Spleen (tissue), 7 donors: ENCODE results near the gene FOXO3.

ENCODE experiments used
- POLR2A ChIP-seq, 3 donors: fragments of 450-650 bp; IDR thresholded peaks; one replicate each; pipeline ENCODE4 v1.5.1; 2017; ENCODE audit warnings: antibody characterized with exemption in 3 of 3, mild to moderate bottlenecking in 1 of 3
- POLR2AphosphoS5 ChIP-seq, 3 donors: sonication (generic); formaldehyde crosslinking; IDR thresholded peaks; one replicate each; pipeline ENCODE4 v1.5.1; 2017; ENCODE audit warnings: antibody characterized with exemption in 3 of 3
- TF ChIP-seq, protein P1 (sequence below), 11 experiments: fragments of 200-600 bp in 7 of 11; fragments of 450-650 bp in 4 of 11; sonication (generic) in 4 of 11; IDR thresholded peaks in 8 of 11; conservative IDR thresholded peaks in 3 of 11; 1 replicate in 7 of 11; 2 replicates in 4 of 11; pipeline versions ENCODE4 v1.4.0 to v1.8.0; 2016 to 2021; ENCODE audit warnings: antibody characterized with exemption in 11 of 11, inconsistent platforms in 4 of 11, mild to moderate bottlenecking in 1 of 11
- donor health status: DM: no; HTN: no; CAD: no; lungs with moderate emphysema.
- donor health status: DM: no; HTN: no; CAD: no.
- donor health status: DM: no; HTN: no; CAD: no.

DNA sequence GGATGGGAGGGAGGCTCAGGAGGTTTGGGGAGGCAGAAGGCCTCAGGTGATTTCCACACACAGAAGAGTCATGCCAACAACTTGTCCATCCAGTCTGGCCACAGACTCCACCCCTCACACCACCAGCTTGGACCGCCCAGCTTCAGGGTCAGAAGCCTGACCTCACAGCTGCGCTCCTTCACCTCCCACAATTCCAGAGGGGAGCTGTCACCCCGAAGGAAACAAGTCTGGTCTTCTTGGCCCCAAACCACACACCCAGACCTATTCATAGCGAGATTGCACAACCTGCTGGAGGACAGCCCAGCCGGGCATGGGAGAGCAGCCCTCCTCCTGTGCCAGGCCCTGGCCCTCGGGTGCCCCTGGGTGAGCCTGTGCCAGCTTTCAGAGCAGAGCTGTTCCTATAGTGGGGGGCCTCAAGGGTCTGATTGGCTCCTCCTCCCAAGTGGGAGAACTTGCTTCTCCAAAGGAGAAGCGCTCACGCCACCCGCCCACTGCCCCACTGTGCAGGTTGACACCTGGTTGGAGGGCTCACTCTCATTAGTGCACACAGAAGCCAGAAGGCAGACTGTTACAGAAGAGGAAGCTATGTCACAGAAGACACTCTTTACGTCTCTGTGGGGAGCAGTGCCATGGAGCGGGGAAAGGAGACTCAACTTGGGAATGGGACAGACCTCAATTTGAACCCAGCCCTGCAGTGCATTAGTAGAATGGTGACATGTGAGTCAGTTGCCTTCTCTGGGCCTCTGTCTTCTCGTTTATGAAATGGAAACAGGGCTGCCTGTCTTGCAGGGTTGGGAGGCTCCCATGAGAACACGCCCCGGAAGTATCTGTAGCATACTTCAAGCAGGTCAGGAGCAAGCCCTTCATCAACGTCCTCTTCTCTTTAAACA lies 128.8 kb downstream of the FOXO3 start:
- TF ChIP-seq POLR2AphosphoS5 (IDR thresholded peaks at IDR 0.05) (peak; percentile 63 to 70 (median 65)), POLR2A (IDR thresholded peaks at IDR 0.05) (no peak)
- TF ChIP-seq, protein P1, sequence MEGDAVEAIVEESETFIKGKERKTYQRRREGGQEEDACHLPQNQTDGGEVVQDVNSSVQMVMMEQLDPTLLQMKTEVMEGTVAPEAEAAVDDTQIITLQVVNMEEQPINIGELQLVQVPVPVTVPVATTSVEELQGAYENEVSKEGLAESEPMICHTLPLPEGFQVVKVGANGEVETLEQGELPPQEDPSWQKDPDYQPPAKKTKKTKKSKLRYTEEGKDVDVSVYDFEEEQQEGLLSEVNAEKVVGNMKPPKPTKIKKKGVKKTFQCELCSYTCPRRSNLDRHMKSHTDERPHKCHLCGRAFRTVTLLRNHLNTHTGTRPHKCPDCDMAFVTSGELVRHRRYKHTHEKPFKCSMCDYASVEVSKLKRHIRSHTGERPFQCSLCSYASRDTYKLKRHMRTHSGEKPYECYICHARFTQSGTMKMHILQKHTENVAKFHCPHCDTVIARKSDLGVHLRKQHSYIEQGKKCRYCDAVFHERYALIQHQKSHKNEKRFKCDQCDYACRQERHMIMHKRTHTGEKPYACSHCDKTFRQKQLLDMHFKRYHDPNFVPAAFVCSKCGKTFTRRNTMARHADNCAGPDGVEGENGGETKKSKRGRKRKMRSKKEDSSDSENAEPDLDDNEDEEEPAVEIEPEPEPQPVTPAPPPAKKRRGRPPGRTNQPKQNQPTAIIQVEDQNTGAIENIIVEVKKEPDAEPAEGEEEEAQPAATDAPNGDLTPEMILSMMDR (IDR thresholded peaks at IDR 0.05 in 8 of 11, conservative IDR thresholded peaks at IDR 0.05 in 3 of 11) = no peak
